ENCODE measurements around the gene WDR76. TPM values are rescaled to one million over a fixed set of nuclear protein-coding genes. Genes with fewer than 3 reads are reported as not detected.

The WDR76 gene
- total RNA-seq, 2 experiments from 2014 or later: 75.1 to 81.1 TPM

DNA sequence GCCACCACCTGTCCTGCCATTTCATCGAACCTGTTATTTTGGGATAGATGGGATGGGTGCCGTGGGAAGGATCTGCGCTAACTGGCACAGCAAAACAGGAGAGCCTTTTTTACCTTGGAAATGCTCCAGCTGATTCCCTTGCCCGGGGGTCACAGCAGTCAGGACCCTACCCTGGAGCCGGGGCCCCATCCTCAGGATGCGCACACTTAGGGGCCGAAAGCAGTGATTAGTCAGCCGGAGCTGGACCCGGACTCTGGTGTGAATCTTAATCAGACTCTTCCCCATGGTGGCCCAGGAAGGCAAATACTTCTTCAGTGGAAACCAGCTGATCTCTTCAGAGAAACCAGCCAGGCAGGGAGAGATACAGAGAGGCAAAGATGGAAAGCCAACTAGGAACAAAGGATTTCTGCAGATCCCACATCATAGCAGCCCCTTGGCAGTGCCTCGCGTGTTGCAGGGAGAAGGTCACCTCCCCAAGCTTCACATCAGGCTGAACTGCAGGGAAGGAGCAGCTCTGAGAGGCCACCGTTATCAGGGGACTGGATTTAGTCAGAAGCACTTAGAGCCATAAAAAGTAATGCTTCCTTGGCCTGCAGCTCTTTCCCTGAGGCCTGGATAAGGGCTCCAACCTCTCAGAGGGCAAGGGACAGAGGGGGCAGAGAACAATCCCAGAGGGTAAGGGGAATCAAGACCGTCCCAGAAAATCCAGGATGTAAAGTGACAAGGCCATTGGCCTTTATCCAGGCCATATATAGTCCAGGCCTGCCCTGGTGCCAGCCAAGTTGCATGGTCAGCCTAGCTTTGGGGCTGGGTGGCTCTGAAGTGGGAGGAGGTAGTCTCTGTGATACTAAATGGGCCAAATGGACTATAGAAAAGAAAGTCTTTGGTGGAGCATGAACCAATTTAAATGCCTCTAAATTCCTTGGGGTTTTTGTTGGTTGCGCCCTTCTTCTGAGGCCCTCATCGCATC is 52.9 kb downstream of the WDR76 start:
- Mint-ChIP-seq H3K36me3 (peaks cover 30% of the 10 kb centered on the region), H3K27me3 (no peaks in the 10 kb centered on the region), H3K27ac (no peak overlapping the region), H3K4me1 (no peaks in the 10 kb centered on the region), H3K9me3 (no peaks in the 10 kb centered on the region), H3K4me3 (no peak overlapping the region)
- DNase-seq: no peak

DNA sequence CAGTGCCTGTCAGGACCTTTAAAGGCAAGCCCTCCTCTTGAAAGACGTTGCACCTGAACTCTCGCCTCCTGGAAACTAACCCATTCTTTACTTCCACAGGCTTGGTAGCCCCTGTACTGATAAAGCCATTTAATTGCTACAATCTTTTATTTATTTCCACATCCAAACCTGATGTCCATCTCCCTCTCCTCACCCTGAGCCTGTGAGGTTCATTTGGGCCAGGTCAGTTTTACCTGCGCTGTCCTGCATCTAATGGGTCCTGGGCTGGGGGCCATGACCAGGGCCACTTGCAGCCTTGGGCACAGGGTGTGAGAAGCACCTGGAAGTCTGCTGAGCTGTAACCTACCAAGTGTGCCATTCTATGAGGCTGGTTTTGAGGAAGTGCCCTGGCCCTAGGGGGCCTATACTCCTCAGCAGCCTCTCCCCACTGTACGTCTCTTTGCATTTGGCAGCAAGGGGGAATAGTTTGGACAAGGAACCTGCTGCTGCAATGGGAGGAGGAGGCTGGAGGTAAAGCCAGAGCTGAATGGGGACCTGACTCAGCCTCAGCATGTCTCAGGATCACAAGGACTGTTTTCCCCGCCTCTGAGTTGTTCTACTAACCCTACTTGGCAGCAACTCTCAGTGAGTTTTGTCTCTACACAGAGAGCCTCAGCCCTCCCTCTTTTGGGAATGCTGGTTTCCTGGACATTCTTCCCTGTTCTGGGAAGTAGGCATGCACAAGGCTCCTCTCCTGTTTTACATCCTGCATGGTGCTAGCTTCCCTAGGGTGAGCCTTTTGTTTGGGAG is 53.8 kb downstream of the WDR76 start:
- Mint-ChIP-seq H3K9me3 (no peaks in the 10 kb centered on the region), H3K27ac (no peak overlapping the region), H3K4me3 (no peak overlapping the region), H3K36me3 (peaks cover 33% of the 10 kb centered on the region), H3K27me3 (no peaks in the 10 kb centered on the region), H3K4me1 (no peaks in the 10 kb centered on the region)
- no peak for DNase-seq

DNA sequence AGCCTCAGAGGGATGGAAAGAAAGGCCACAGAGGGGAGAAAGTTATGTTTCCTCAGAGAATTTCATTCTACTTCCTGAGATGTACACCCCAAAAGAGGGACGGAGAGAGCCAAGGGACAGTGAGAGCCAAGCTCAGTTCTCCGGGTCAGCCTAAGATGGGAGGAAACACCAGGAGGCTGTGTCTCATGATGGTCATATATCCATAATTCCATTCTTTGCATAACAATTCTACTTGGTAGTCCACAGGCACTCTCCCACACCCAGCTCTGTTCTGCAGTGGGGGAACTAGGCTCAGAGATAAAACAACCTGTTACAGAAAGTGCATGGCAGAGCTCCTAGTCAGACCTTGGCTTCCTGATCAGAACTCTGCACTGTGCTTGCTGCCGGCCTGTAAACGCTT is 54.4 kb downstream of the WDR76 start:
- Mint-ChIP-seq H3K4me3 (no peak overlapping the region), H3K9me3 (no peaks in the 10 kb centered on the region), H3K36me3 (peaks cover 33% of the 10 kb centered on the region), H3K4me1 (peaks cover 1% of the 10 kb centered on the region), H3K27ac (no peak overlapping the region), H3K27me3 (no peaks in the 10 kb centered on the region)
- no peak for DNase-seq

DNA sequence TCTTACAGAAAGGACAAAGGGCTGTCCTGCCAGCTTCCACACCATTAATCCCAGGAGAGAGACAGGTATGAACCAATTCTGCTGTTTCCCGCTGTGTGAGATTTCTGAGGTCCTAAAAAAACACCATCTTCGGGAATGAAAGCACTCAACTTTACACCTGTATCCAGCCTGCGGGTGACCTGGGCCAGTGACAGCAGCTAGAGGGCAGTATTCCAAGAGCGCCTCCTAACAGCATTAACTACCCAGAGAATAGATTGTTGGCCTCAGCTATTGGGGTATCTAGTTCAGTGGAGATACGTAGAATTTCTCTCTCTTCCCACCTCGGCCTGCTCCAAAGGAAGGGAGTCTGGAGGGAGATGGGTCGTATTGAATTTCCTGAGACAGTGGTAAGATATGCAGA is 55.1 kb downstream of the WDR76 start:
- Mint-ChIP-seq H3K4me1 (peaks cover 8% of the 10 kb centered on the region), H3K4me3 (no peak overlapping the region), H3K27ac (no peak overlapping the region), H3K36me3 (peaks cover 33% of the 10 kb centered on the region), H3K27me3 (no peaks in the 10 kb centered on the region), H3K9me3 (no peaks in the 10 kb centered on the region)
- no peak for DNase-seq

DNA sequence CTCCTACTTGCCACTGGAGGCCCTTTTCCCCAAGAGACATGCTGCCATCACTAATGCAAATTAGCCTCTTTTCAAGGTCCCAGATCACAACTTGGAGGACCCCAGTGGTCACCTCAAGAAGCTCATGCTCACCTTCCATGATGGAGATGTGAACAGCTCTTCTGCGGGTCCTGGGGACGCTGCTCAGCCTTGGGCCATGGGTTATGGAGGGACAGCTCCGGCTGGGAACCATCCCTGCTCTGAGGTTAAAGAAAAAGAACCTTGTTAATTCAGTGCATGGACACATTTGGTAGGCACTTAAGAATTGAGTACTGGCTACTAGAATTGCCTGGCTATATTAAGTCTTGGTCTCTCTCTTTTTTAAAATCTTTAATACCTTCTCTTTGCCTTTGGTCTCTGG is 56.8 kb downstream of the WDR76 start:
- peaks cover 11% of the 10 kb centered on the region for H3K4me1 Mint-ChIP-seq
- no peak for DNase-seq
- H3K9me3 Mint-ChIP-seq: no peaks in the 10 kb centered on the region
- H3K36me3 Mint-ChIP-seq: peaks cover 32% of the 10 kb centered on the region
- H3K4me3 Mint-ChIP-seq: no peak overlapping the region
- H3K27me3 Mint-ChIP-seq: no peaks in the 10 kb centered on the region
- H3K27ac Mint-ChIP-seq: no peak overlapping the region

DNA sequence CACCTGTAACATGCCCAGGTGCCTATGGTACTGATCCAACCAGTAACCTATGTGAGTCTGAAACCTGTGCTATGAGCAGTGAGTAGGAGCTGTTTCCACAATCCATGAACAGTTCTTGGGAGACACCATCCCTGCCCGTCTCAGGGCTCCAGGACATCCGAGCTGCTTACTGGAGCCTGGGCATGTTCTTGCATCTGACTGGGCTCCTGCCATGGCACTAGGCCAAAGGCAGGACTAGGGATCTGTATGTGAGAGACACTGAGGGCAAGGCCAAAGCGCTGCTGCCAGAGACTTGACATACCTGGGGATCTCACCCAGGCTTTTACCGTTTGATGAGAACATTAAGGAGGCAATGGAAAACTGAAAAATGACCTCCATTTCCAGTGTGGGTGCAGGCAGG is 59.8 kb downstream of the WDR76 start:
- H3K27ac Mint-ChIP-seq: no peak overlapping the region
- no peak overlapping the region for H3K4me3 Mint-ChIP-seq
- H3K4me1 Mint-ChIP-seq: peaks cover 11% of the 10 kb centered on the region
- peaks cover 28% of the 10 kb centered on the region for H3K36me3 Mint-ChIP-seq
- H3K9me3 Mint-ChIP-seq: no peaks in the 10 kb centered on the region
- no peaks in the 10 kb centered on the region for H3K27me3 Mint-ChIP-seq
- DNase-seq: no peak

DNA sequence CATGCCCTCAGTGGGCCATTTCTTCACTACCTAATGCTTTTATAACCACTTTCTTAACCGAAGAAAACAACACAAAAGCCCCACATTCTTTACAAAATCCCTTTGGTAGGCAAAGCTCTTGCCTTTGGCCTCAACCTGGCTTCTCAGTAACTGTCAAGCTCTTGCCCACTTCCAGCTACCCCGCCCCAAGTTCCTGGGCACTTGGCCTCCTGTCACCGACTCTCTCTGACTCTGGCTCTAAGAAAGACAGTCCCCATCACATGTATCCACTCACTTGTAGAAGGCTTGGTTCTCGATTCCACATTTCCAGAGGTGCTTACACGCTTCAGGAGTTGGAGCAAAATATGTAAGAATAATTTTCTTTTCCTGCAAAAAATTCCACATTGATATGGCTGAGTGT is 61.1 kb downstream of the WDR76 start:
- no peak for DNase-seq
- H3K9me3 Mint-ChIP-seq: no peaks in the 10 kb centered on the region
- no peaks in the 10 kb centered on the region for H3K27me3 Mint-ChIP-seq
- H3K4me3 Mint-ChIP-seq: no peak overlapping the region
- peaks cover 11% of the 10 kb centered on the region for H3K4me1 Mint-ChIP-seq
- H3K36me3 Mint-ChIP-seq: peaks cover 18% of the 10 kb centered on the region
- H3K27ac Mint-ChIP-seq: no peak overlapping the region

DNA sequence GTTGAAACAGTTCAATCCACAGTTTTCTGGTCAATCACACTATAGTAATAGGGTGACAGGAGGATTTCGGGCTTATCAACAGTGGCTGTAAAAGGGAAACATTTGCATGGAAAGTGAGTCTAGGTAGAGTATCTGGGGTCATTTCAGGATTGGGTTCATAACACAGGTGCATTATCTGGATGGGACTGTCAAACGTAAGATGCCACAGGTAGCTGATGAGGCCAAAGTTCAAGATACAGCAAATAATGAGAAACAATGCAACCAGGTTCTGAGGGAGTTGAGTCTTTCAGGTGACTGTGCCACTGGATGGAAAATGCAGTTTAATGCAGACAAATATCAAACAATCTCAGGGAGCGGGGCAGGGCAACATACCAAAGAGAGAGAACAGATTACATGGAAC is 62.2 kb downstream of the WDR76 start:
- Mint-ChIP-seq H3K4me1 (peaks cover 11% of the 10 kb centered on the region), H3K9me3 (no peaks in the 10 kb centered on the region)

DNA sequence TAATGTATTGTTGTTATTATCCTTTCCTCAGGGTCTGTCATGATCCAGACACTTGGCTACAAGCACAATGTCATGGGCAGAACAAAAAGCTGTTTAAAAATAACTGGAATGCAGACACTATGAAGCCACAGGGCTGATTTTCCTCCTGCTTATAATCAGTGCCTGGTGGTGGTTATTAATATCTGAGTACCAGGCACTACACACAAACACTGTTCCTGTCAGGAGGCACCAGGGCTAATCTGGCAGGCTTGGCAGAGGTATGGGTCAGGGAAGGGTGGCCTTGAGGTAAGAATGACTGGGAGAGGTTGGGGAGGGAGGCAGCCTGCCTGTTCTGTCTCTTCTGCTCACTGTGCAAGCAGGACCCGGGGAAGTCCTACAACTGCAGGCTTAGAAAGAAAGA is 67.2 kb downstream of the WDR76 start:
- Mint-ChIP-seq H3K4me3 (no peak overlapping the region), H3K27me3 (no peaks in the 10 kb centered on the region), H3K27ac (no peak overlapping the region), H3K36me3 (no peaks in the 10 kb centered on the region), H3K9me3 (no peaks in the 10 kb centered on the region), H3K4me1 (no peaks in the 10 kb centered on the region)
- no peak for DNase-seq

More for the DNA sequence above, 62.2 kb downstream of the WDR76 start:
- peaks cover 11% of the 10 kb centered on the region for H3K36me3 Mint-ChIP-seq
- H3K4me3 Mint-ChIP-seq: no peak overlapping the region
- no peak for DNase-seq
- no peaks in the 10 kb centered on the region for H3K27me3 Mint-ChIP-seq
- peak overlapping the region; percentile 2 for H3K27ac Mint-ChIP-seq

DNA sequence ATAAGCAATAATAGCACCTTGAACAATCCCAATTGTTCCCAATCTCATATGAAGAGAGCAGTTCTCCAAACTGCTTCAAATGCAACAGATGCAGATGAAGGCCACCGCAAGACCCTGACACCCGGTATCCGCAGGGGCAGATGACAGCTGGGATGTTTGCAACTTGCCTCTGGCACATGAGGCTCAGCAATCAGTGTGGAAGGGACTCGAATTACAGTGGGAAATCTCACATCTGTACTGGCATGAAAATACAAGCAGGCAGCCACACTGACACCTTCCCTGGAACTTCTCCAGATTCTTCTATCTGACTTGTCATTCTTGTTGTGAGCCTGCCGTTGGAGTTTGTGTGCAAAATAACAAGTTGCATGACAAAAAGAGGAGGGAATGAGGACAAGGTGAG is 68.8 kb downstream of the WDR76 start:
- H3K4me3 Mint-ChIP-seq: no peak overlapping the region
- H3K4me1 Mint-ChIP-seq: no peaks in the 10 kb centered on the region
- no peak for DNase-seq
- no peaks in the 10 kb centered on the region for H3K9me3 Mint-ChIP-seq
- no peak overlapping the region for H3K27ac Mint-ChIP-seq
- no peaks in the 10 kb centered on the region for H3K27me3 Mint-ChIP-seq
- H3K36me3 Mint-ChIP-seq: no peaks in the 10 kb centered on the region

DNA sequence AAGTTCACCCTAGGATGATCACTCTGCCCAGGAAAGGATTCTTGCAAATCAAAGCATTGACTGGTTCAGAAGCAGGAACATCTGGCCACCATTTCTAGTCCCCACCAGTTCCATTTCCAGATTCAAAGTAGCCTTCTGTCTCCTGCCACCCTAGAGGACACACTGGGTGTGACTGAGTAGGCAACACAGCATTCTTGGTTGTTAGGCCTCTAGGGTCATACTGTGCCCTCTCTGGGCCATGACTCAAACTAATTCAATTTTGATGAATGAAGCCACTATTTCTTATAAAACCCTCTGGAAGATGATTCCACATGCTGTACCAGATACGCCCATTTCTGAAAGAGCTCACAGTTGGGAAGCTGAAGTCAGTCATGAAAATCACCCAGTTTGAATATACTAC is 69.7 kb downstream of the WDR76 start:
- no peaks in the 10 kb centered on the region for H3K27me3 Mint-ChIP-seq
- DNase-seq: no peak
- H3K9me3 Mint-ChIP-seq: no peaks in the 10 kb centered on the region
- H3K27ac Mint-ChIP-seq: no peak overlapping the region
- H3K36me3 Mint-ChIP-seq: no peaks in the 10 kb centered on the region
- no peaks in the 10 kb centered on the region for H3K4me1 Mint-ChIP-seq
- no peak overlapping the region for H3K4me3 Mint-ChIP-seq

DNA sequence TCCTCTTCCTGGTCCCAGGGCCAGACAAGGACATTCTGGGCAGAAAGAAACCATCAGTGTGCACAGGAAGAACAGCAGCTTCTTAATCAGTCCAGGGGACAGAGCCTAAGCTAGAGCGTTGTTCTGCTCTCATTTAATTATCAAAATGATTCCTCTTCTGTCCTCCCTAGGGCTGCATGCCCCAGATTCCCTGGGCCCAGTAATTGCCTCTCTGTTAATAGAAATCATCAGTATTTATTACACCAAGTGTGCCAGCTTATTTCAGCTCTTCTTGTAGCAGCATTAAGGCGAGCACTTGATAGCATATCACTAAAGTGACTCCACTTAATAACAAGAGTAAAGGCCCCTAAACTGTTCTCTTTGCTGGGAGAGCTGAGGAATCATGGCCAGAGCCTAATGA is 72.1 kb downstream of the WDR76 start:
- H3K36me3 Mint-ChIP-seq: no peaks in the 10 kb centered on the region
- no peaks in the 10 kb centered on the region for H3K27me3 Mint-ChIP-seq
- no peak overlapping the region for H3K4me3 Mint-ChIP-seq
- peaks cover 2% of the 10 kb centered on the region for H3K4me1 Mint-ChIP-seq
- H3K9me3 Mint-ChIP-seq: no peaks in the 10 kb centered on the region
- DNase-seq: no peak
- no peak overlapping the region for H3K27ac Mint-ChIP-seq

DNA sequence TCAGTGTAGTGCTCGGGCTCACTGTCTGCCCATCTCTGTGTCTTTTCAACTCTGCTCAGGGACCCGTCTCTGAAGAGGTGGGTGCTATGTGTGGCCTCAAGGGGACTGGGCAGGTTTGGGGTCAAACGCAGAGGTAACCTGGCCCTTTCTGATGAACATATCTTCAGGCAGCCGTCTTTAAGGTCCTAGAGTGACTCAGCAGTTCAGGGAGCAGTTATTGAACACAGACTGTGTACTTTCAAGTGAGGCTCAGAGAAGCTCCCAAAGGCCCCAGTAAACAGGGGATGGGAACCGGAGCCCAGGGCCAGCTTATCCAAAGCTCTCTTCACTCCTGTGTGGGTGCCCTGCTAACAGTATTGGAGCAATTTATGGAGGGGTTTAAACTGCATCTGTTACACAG is 73.1 kb downstream of the WDR76 start:
- no peaks in the 10 kb centered on the region for H3K27me3 Mint-ChIP-seq
- no peaks in the 10 kb centered on the region for H3K36me3 Mint-ChIP-seq
- no peak overlapping the region for H3K27ac Mint-ChIP-seq
- DNase-seq: no peak
- H3K4me3 Mint-ChIP-seq: no peak overlapping the region
- peaks cover 3% of the 10 kb centered on the region for H3K4me1 Mint-ChIP-seq
- H3K9me3 Mint-ChIP-seq: no peaks in the 10 kb centered on the region

DNA sequence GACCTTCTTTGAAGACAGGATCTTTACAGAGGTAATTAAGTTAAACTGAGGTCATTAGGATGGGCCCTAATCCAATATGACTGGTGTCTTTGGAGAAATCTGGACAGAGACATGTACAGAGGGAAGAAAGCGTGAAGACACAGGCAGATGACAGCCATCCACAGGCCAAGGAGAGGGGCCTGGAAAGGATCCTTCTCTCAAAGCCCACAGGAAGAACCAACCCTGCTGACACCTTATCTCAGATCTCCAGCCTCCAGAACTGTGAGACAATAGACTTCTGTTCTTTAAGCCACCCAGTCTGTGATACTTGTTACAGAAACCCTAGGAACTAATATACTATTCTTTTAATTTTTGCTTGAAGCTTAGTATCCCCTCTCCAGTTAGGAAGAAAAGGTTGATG is 74.2 kb downstream of the WDR76 start:
- H3K36me3 Mint-ChIP-seq: no peaks in the 10 kb centered on the region
- peaks cover 3% of the 10 kb centered on the region for H3K4me1 Mint-ChIP-seq
- no peaks in the 10 kb centered on the region for H3K9me3 Mint-ChIP-seq
- no peak overlapping the region for H3K27ac Mint-ChIP-seq
- H3K27me3 Mint-ChIP-seq: no peaks in the 10 kb centered on the region
- no peak overlapping the region for H3K4me3 Mint-ChIP-seq
- no peak for DNase-seq

DNA sequence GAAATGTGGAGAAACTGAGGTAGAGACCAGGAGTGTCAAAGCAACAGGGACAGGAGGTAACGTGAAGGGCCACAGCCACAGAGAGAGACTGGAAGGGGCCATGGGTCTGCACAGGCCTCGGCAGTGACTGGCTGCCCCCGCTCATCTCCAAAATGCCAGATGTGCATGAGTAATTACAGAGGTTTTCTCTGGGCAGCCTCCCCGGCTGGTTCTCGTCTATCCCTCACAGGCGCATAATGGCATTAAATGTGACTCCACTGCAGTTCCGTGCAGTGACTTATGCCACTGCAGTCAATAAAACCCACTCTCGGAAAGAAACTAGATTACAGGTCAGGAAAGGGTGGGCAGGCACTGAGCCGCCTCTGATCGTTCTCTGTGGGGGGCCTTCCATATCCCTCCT is 74.7 kb downstream of the WDR76 start:
- no peak overlapping the region for H3K27ac Mint-ChIP-seq
- no peak overlapping the region for H3K4me3 Mint-ChIP-seq

More for the DNA sequence above, 74.7 kb downstream of the WDR76 start:
- DNase-seq: no peak
- Mint-ChIP-seq H3K27me3 (no peaks in the 10 kb centered on the region), H3K9me3 (no peaks in the 10 kb centered on the region), H3K36me3 (no peaks in the 10 kb centered on the region), H3K4me1 (peaks cover 3% of the 10 kb centered on the region)

Data from activated naive CD8-positive, alpha-beta T cell treated with anti-CD3 and anti-CD28 coated beads for 36 hours (primary cell).